IPS-NIHi7 (cell line): ENCODE results near the gene CSMD2.

Experiments
- DNase-seq: peaks from one replicate; pipeline ENCODE4 v3.0.0; 2012; ENCODE audit warnings: mixed read lengths; ENCODE audit errors: extremely low spot score

Gene CSMD2

GRCh38 chr1:33819913-33820311, 345.1 kb downstream of the CSMD2 start:
- no peak for DNase-seq

- DNase-seq = no peak
These were observed 345.6 kb downstream of the CSMD2 start for GRCh38 chr1:33819290-33819912.

- no peak for DNase-seq
These were observed 347.0 kb downstream of the CSMD2 start for GRCh38 chr1:33818071-33818470.

GRCh38 chr1:33815061-33815460, 350.0 kb downstream of the CSMD2 start:
- no peak for DNase-seq

GRCh38 chr1:33814166-33814565, 350.9 kb downstream of the CSMD2 start:
- no peak for DNase-seq

GRCh38 chr1:33810571-33810970, 354.5 kb downstream of the CSMD2 start:
- DNase-seq = no peak

- DNase-seq = no peak
These were observed 359.0 kb downstream of the CSMD2 start for GRCh38 chr1:33805988-33806387.

- DNase-seq = no peak
These were observed 362.8 kb downstream of the CSMD2 start for GRCh38 chr1:33802268-33802667.

- no peak for DNase-seq
These were observed 367.2 kb downstream of the CSMD2 start for GRCh38 chr1:33797849-33798248.

- DNase-seq = no peak
These were observed 372.4 kb downstream of the CSMD2 start for GRCh38 chr1:33792651-33793050.

GRCh38 chr1:33792216-33792615, 372.8 kb downstream of the CSMD2 start:
- DNase-seq = no peak

GRCh38 chr1:33791251-33791650, 373.8 kb downstream of the CSMD2 start:
- no peak for DNase-seq

GRCh38 chr1:33790577-33790976, 374.5 kb downstream of the CSMD2 start:
- DNase-seq = no peak

- no peak for DNase-seq
These were observed 380.2 kb downstream of the CSMD2 start for GRCh38 chr1:33784876-33785275.

GRCh38 chr1:33782776-33783175, 382.3 kb downstream of the CSMD2 start:
- no peak for DNase-seq

- DNase-seq = no peak
These were observed 383.4 kb downstream of the CSMD2 start for GRCh38 chr1:33781652-33782051.

- no peak for DNase-seq
These were observed 387.7 kb downstream of the CSMD2 start for GRCh38 chr1:33777337-33777736.

- DNase-seq = no peak
These were observed 396.2 kb downstream of the CSMD2 start for GRCh38 chr1:33768821-33769220.

- no peak for DNase-seq
These were observed 396.9 kb downstream of the CSMD2 start for GRCh38 chr1:33768106-33768505.

GRCh38 chr1:33764149-33764548, 400.9 kb downstream of the CSMD2 start:
- DNase-seq = no peak

- DNase-seq = no peak
These were observed 401.6 kb downstream of the CSMD2 start for GRCh38 chr1:33763406-33763805.

GRCh38 chr1:33762962-33763361, 402.1 kb downstream of the CSMD2 start:
- no peak for DNase-seq

GRCh38 chr1:33762109-33762830, 402.8 kb downstream of the CSMD2 start:
- no peak for DNase-seq

GRCh38 chr1:33758698-33759097, 406.3 kb downstream of the CSMD2 start:
- DNase-seq = no peak
